ENCODE results near the gene MMP12. TPM values are rescaled to one million over a fixed set of nuclear protein-coding genes. Genes with fewer than 3 reads are reported as not detected.

MMP12 gene
- total and polyA plus RNA-seq, 2 experiments from 2014 or later: not detected

- no peaks in the 10 kb centered on the region for H3K9me3 Mint-ChIP-seq
- Histone ChIP-seq H3K9me2 (ENCODE audit: insufficient read depth) (0 out of 2 replicates have a peak, but pooled peaks cover 6% of the 10 kb centered on the region), H3K4me2 (no peak overlapping the region), H3K79me2 (replicated peaks; ENCODE audit: insufficient read depth) (no peaks in the 10 kb centered on the region), H4K20me1 (replicated peaks; ENCODE audit: insufficient read depth) (no peaks in the 10 kb centered on the region), H3K27ac (ENCODE audit: low read depth) (no peak overlapping the region), H3K27me3 (ENCODE audit: insufficient read depth) (no peaks in the 10 kb centered on the region), H3K4me3 (no peak overlapping the region), H3F3A (replicated peaks; ENCODE audit: low read depth) (no peaks in the 10 kb centered on the region), H3K36me3 (ENCODE audit: insufficient read depth) (no peaks in the 10 kb centered on the region), H2AFZ (no peak overlapping the region), H3K4me1 (ENCODE audit: insufficient read depth) (no peaks in the 10 kb centered on the region)
- no peak for TF ChIP-seq CREB1 (CRISPR knock-in tag; IDR thresholded peaks at IDR 0.05; ENCODE audit: low read depth)
- TF ChIP-seq ZNF331 (CRISPR knock-in tag; IDR thresholded peaks at IDR 0.05; ENCODE audit: low read depth): no peak
- no peak for TF ChIP-seq EZH2phosphoT487 (IDR thresholded peaks at IDR 0.05; ENCODE audit: unreplicated experiment)
- TF ChIP-seq, protein P1, sequence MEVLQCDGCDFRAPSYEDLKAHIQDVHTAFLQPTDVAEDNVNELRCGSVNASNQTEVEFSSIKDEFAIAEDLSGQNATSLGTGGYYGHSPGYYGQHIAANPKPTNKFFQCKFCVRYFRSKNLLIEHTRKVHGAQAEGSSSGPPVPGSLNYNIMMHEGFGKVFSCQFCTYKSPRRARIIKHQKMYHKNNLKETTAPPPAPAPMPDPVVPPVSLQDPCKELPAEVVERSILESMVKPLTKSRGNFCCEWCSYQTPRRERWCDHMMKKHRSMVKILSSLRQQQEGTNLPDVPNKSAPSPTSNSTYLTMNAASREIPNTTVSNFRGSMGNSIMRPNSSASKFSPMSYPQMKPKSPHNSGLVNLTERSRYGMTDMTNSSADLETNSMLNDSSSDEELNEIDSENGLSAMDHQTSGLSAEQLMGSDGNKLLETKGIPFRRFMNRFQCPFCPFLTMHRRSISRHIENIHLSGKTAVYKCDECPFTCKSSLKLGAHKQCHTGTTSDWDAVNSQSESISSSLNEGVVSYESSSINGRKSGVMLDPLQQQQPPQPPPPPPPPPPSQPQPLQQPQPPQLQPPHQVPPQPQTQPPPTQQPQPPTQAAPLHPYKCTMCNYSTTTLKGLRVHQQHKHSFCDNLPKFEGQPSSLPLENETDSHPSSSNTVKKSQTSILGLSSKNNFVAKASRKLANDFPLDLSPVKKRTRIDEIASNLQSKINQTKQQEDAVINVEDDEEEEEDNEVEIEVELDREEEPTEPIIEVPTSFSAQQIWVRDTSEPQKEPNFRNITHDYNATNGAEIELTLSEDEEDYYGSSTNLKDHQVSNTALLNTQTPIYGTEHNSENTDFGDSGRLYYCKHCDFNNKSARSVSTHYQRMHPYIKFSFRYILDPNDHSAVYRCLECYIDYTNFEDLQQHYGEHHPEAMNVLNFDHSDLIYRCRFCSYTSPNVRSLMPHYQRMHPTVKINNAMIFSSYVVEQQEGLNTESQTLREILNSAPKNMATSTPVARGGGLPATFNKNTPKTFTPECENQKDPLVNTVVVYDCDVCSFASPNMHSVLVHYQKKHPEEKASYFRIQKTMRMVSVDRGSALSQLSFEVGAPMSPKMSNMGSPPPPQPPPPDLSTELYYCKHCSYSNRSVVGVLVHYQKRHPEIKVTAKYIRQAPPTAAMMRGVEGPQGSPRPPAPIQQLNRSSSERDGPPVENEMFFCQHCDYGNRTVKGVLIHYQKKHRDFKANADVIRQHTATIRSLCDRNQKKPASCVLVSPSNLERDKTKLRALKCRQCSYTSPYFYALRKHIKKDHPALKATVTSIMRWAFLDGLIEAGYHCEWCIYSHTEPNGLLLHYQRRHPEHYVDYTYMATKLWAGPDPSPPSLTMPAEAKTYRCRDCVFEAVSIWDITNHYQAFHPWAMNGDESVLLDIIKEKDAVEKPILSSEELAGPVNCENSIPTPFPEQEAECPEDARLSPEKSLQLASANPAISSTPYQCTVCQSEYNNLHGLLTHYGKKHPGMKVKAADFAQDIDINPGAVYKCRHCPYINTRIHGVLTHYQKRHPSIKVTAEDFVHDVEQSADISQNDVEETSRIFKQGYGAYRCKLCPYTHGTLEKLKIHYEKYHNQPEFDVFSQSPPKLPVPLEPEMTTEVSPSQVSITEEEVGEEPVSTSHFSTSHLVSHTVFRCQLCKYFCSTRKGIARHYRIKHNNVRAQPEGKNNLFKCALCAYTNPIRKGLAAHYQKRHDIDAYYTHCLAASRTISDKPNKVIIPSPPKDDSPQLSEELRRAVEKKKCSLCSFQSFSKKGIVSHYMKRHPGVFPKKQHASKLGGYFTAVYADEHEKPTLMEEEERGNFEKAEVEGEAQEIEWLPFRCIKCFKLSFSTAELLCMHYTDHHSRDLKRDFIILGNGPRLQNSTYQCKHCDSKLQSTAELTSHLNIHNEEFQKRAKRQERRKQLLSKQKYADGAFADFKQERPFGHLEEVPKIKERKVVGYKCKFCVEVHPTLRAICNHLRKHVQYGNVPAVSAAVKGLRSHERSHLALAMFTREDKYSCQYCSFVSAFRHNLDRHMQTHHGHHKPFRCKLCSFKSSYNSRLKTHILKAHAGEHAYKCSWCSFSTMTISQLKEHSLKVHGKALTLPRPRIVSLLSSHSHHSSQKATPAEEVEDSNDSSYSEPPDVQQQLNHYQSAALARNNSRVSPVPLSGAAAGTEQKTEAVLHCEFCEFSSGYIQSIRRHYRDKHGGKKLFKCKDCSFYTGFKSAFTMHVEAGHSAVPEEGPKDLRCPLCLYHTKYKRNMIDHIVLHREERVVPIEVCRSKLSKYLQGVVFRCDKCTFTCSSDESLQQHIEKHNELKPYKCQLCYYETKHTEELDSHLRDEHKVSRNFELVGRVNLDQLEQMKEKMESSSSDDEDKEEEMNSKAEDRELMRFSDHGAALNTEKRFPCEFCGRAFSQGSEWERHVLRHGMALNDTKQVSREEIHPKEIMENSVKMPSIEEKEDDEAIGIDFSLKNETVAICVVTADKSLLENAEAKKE (CRISPR knock-in tag; IDR thresholded peaks at IDR 0.05): no peak
- TF ChIP-seq JUNB (IDR thresholded peaks at IDR 0.05; ENCODE audit: unreplicated experiment): no peak
- TF ChIP-seq EZH2 (IDR thresholded peaks at IDR 0.05; ENCODE audit: low read depth, unreplicated experiment): no peak
- no peak for TF ChIP-seq STAT1 (IDR thresholded peaks at IDR 0.05; ENCODE audit: unreplicated experiment)
- TF ChIP-seq POLR2AphosphoS5 (IDR thresholded peaks at IDR 0.05; ENCODE audit: low read depth): no peak
- TF ChIP-seq CTCF (conservative IDR thresholded peaks at IDR 0.05; ENCODE audit: low read depth in 2 of 2): no peak
- no peak for TF ChIP-seq REST (IDR thresholded peaks at IDR 0.05; ENCODE audit: unreplicated experiment)
- TF ChIP-seq, protein P2, sequence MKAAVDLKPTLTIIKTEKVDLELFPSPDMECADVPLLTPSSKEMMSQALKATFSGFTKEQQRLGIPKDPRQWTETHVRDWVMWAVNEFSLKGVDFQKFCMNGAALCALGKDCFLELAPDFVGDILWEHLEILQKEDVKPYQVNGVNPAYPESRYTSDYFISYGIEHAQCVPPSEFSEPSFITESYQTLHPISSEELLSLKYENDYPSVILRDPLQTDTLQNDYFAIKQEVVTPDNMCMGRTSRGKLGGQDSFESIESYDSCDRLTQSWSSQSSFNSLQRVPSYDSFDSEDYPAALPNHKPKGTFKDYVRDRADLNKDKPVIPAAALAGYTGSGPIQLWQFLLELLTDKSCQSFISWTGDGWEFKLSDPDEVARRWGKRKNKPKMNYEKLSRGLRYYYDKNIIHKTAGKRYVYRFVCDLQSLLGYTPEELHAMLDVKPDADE (IDR thresholded peaks at IDR 0.05): no peak
- no peak for TF ChIP-seq NANOG (IDR thresholded peaks at IDR 0.05; ENCODE audit: borderline replicate concordance)
- no peak for TF ChIP-seq ZNF114 (CRISPR knock-in tag; IDR thresholded peaks at IDR 0.05)
- no peaks in the 10 kb centered on the region for H3K4me1 Mint-ChIP-seq
- H3K27ac Mint-ChIP-seq: no peak overlapping the region; the same call in 1 of the 2 replicates
- H3K4me3 Mint-ChIP-seq: no peak overlapping the region
- DNase-seq (ENCODE audit: low spot score) (no peak), ATAC-seq (no peak)
- no peaks in the 10 kb centered on the region for H3K27me3 Mint-ChIP-seq (ENCODE audit: insufficient read depth, low read depth, poor library complexity)
- H3K36me3 Mint-ChIP-seq (ENCODE audit: low read depth): no peaks in the 10 kb centered on the region
These were observed 5.0 kb upstream of the MMP12 start for GRCh38 chr11:102879801-102880200.
